ENCODE results near the gene SP1. TPM values are rescaled to one million over a fixed set of nuclear protein-coding genes. Genes with fewer than 3 reads are reported as not detected.
"Not testable (repeated sequence)": the region's sequence is repeated elsewhere in the genome, so short reads cannot be mapped to it uniquely, and the experiment has no call there.

SP1 gene
- total and polyA plus RNA-seq, 9 of the 15 experiments (the other 6 are each of a cell fraction or from before 2014, with no cell fraction given) = 8.0 to 65.5 (median 41.6) TPM

GRCh38 chr12:53419756-53420155 lies 39.8 kb downstream of the SP1 start:
- CTCF ChIA-PET (ENCODE audit: low intra/inter-chr PET ratio) = interaction anchor here (3.6 kb wide), 1 partner anchor 66 kb away, joined by 43 read pairs; no protein-coding TSS in a partner anchor
- WGBS (ENCODE audit: insufficient coverage, low coverage, missing lambda C conversion rate) = 71% methylated on average over 2 of the region's 2 CpGs
- POLR2A ChIA-PET = interaction anchor here (1.2 kb wide), 1 partner anchor 46 kb away, joined by 3 read pairs; no protein-coding TSS in a partner anchor
- peaks cover 30 to 39% of the 10 kb centered on the region in 2 experiments for H3K4me1 ChIP-seq (replicated peaks in 1 of 2; ENCODE audit: control insufficient read depth in 2 of 2, insufficient read depth in 2 of 2, low read length in 2 of 2)
- no peaks in the 10 kb centered on the region for H4K20me1 ChIP-seq (replicated peaks; ENCODE audit: control insufficient read depth, insufficient read depth, low read length)
- no peak overlapping the region for H2AFZ ChIP-seq (ENCODE audit: low read depth, low read length)
- intact Hi-C loops (cut with micrococcal nuclease) = loop anchor here (2.0 to 10.0 kb wide), 3 partner anchors 39 to 95 kb away; partner anchors contain the start of genes AAAS, NPFF and SP1
- ATAC-seq = no peak
- no peak for FAIRE-seq
- no peak overlapping the region for H3K27ac ChIP-seq (ENCODE audit: extremely low read depth, low read depth, low read length)
- BruUV-seq (replicated peaks) = no TSS peak
- H3K4me3 ChIP-seq = no peak overlapping the region
- no peak for DNase-seq (ENCODE audit: extremely low read depth in 1 of 4, low spot score in 3 of 4)
- TF ChIP-seq SRSF9 (IDR thresholded peaks at IDR 0.05; ENCODE audit: borderline replicate concordance, low read depth, low read length) = no peak
- TF ChIP-seq NCOA4 (IDR thresholded peaks at IDR 0.05; ENCODE audit: partially characterized antibody) = no peak
- TF ChIP-seq ZNF146 (CRISPR knock-in tag; IDR thresholded peaks at IDR 0.05; ENCODE audit: unreplicated experiment) = no peak
- no peak for TF ChIP-seq USF1 (CRISPR knock-in tag; IDR thresholded peaks at IDR 0.05)
- no peak for TF ChIP-seq RBM15 (IDR thresholded peaks at IDR 0.05; ENCODE audit: insufficient read depth, low read length)
- TF ChIP-seq ZNF217 (CRISPR knock-in tag; IDR thresholded peaks at IDR 0.05) = no peak
- no peak for TF ChIP-seq NFIC (IDR thresholded peaks at IDR 0.05)
- TF ChIP-seq SREBF2 (CRISPR knock-in tag; IDR thresholded peaks at IDR 0.05) = no peak
- no peak for TF ChIP-seq KLF16 (IDR thresholded peaks at IDR 0.05)
- TF ChIP-seq DIDO1 (tag; IDR thresholded peaks at IDR 0.05; ENCODE audit: low read depth) = no peak
- TF ChIP-seq CGGBP1 (CRISPR knock-in tag; IDR thresholded peaks at IDR 0.05) = no peak
- no peak for TF ChIP-seq ZNF445 (CRISPR knock-in tag; IDR thresholded peaks at IDR 0.05; ENCODE audit: low read depth)
- TF ChIP-seq SNRNP70 (optimal IDR thresholded peaks at IDR 0.05; ENCODE audit: low read depth, low read length) = no peak
- TF ChIP-seq SAFB2 (IDR thresholded peaks at IDR 0.05; ENCODE audit: borderline replicate concordance, low read depth, low read length, severe bottlenecking) = no peak
- no peak for TF ChIP-seq MEF2A (IDR thresholded peaks at IDR 0.05; ENCODE audit: control insufficient read depth, low read depth, low read length)
- H3K79me2 ChIP-seq (ENCODE audit: control insufficient read depth, insufficient read depth, low read length) = peaks cover 3% of the 10 kb centered on the region; the same call in 1 of the 3 replicates
- no peaks in the 10 kb centered on the region for H3K9me1 ChIP-seq (ENCODE audit: control insufficient read depth, insufficient read depth, low read length)
- H3K36me3 ChIP-seq (ENCODE audit: control insufficient read depth, insufficient read depth, low read length) = no peaks in the 10 kb centered on the region
- H3K9ac ChIP-seq (ENCODE audit: insufficient read depth in 1 of 2, low read depth in 2 of 2, low read length in 2 of 2) = no peak overlapping the region
- H3K27me3 ChIP-seq (ENCODE audit: control insufficient read depth in 2 of 2, insufficient read depth in 2 of 2, low read length in 2 of 2) = no peaks in the 10 kb centered on the region
- H3K4me2 ChIP-seq (ENCODE audit: insufficient read depth, low read length) = no peak overlapping the region
- in situ Hi-C loops (cut with MboI) = loop anchor here (5.0 kb wide), 1 partner anchor 62 kb away; no protein-coding TSS in a partner anchor
- no peaks in the 10 kb centered on the region for H3K9me3 ChIP-seq (replicated peaks; ENCODE audit: control insufficient read depth, insufficient read depth, low read depth, low read length)

DNA sequence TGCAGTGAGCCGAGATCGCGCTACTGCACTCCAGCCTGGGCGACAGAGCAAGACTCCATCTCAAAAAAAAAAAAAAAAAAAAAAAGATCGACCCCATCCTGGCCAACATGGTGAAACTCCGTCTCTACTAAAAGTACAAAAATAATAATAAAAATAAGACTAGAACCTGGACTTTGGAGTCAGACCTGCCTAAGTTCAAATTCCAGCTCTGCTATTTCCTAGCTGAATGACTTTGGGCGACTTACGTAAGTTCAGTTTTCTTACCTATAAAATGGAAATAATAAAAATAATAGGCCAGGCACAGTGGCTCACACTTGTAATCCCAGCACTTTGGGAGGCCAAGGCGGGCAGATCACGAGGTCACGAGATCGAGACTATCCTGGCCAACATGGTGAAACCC lies 42.3 kb downstream of the SP1 start:
- not testable (repeated sequence) for H3K36me3 ChIP-seq (ENCODE audit: control insufficient read depth, insufficient read depth, low read length); H4K20me1 ChIP-seq (replicated peaks; ENCODE audit: control insufficient read depth, insufficient read depth, low read length); H3K4me3 ChIP-seq; DNase-seq (ENCODE audit: extremely low read depth in 1 of 4, low spot score in 3 of 4); BruUV-seq (replicated peaks); ATAC-seq; H2AFZ ChIP-seq (ENCODE audit: low read depth, low read length); H3K9me1 ChIP-seq (ENCODE audit: control insufficient read depth, insufficient read depth, low read length); H3K9ac ChIP-seq (ENCODE audit: insufficient read depth in 1 of 2, low read depth in 2 of 2, low read length in 2 of 2); FAIRE-seq; H3K27me3 ChIP-seq (ENCODE audit: control insufficient read depth in 2 of 2, insufficient read depth in 2 of 2, low read length in 2 of 2); H3K27ac ChIP-seq (ENCODE audit: extremely low read depth, low read depth, low read length); H3K4me2 ChIP-seq (ENCODE audit: insufficient read depth, low read length); H3K9me3 ChIP-seq (replicated peaks; ENCODE audit: control insufficient read depth, insufficient read depth, low read depth, low read length)
- intact Hi-C loops (cut with micrococcal nuclease) (loop anchor here (5.0 to 10.0 kb wide), 2 partner anchors 85 to 97 kb away; partner anchors contain the start of genes AAAS and NPFF), in situ Hi-C loops (cut with MboI) (loop anchor here (5.0 kb wide), 1 partner anchor 65 kb away; no protein-coding TSS in a partner anchor)
- ChIA-PET POLR2A (interaction anchor here (0.9 kb wide), 1 partner anchor 43 kb away, joined by 5 read pairs; the partner anchor contains the start of gene SP1), CTCF (ENCODE audit: low intra/inter-chr PET ratio) (interaction anchor here (0.7 to 3.6 kb wide), 2 partner anchors 68 to 98 kb away, joined by 4 to 43 read pairs; no protein-coding TSS in a partner anchor)
- Histone ChIP-seq H3K79me2 (ENCODE audit: control insufficient read depth, insufficient read depth, low read length) (peaks cover 19% of the 10 kb centered on the region), H3K4me1 (replicated peaks in 1 of 2; ENCODE audit: control insufficient read depth in 2 of 2, insufficient read depth in 2 of 2, low read length in 2 of 2) (peaks cover 35 to 45% of the 10 kb centered on the region in 2 experiments)
- 98% methylated on average over 6 of the region's 12 CpGs for WGBS (ENCODE audit: insufficient coverage, low coverage, missing lambda C conversion rate)
